Mesenchymal stem cell (in vitro differentiated cells and primary cell): ENCODE measurements around the gene FCSK.
"Not testable (repeated sequence)": the region's sequence is repeated elsewhere in the genome, so short reads cannot be mapped to it uniquely, and the experiment has no call there.

Source experiments
- DNase-seq: peaks from one replicate; pipeline ENCODE4 v3.0.0-alpha.2; 2013
- H2AFZ ChIP-seq: one replicate; pipeline ENCODE4 v1.6.1; 2013; ENCODE audit warnings: low read depth, mild to moderate bottlenecking, control low read depth, inconsistent platforms, low read length, moderate library complexity
- H2AK5ac ChIP-seq: 2 replicates; pipeline ENCODE4 v1.6.1; 2013; ENCODE audit warnings: low read length, moderate library complexity, mild to moderate bottlenecking, inconsistent platforms; ENCODE audit not compliant: severe bottlenecking
- H2BK120ac ChIP-seq: one replicate; pipeline ENCODE4 v1.6.1; 2013; ENCODE audit warnings: low read depth, mild to moderate bottlenecking, inconsistent platforms, low read length, moderate library complexity
- H2BK12ac ChIP-seq, 2 experiments: one replicate each; pipeline ENCODE4 v1.6.1; 2013; ENCODE audit warnings: inconsistent platforms in 2 of 2, low read length in 2 of 2, mild to moderate bottlenecking in 2 of 2, moderate library complexity in 2 of 2, control low read depth in 1 of 2
- H2BK15ac ChIP-seq: one replicate; pipeline ENCODE4 v1.6.1; 2013; ENCODE audit warnings: mild to moderate bottlenecking, low read depth, inconsistent platforms; ENCODE audit not compliant: poor library complexity, severe bottlenecking
- H2BK5ac ChIP-seq: 2 replicates; pipeline ENCODE4 v1.6.1; 2013; ENCODE audit warnings: low read depth, mild to moderate bottlenecking, low read length, control low read depth, inconsistent platforms; ENCODE audit not compliant: poor library complexity, severe bottlenecking
- H3K14ac ChIP-seq, 2 experiments: one replicate each; pipeline ENCODE4 v1.6.1; 2013; ENCODE audit warnings: inconsistent platforms in 2 of 2, low read length in 2 of 2, control low read depth in 1 of 2, mild to moderate bottlenecking in 1 of 2, moderate library complexity in 1 of 2
- H3K18ac ChIP-seq, 2 experiments: one replicate each; pipeline ENCODE4 v1.6.1; 2013; ENCODE audit warnings: inconsistent platforms in 2 of 2, low read length in 2 of 2, control low read depth in 1 of 2, low read depth in 1 of 2, mild to moderate bottlenecking in 1 of 2
- H3K23ac ChIP-seq, 2 experiments: one replicate each; pipeline ENCODE4 v1.6.1; 2013; ENCODE audit warnings: inconsistent platforms in 2 of 2, low read length in 2 of 2, mild to moderate bottlenecking in 2 of 2, moderate library complexity in 2 of 2, control low read depth in 1 of 2
- H3K27ac ChIP-seq: 2 replicates; pipeline ENCODE4 v1.5.1; 2013; ENCODE audit warnings: mild to moderate bottlenecking, moderate library complexity, low read length, control low read depth, inconsistent platforms; ENCODE audit not compliant: poor library complexity, severe bottlenecking
- H3K27me3 ChIP-seq, 2 experiments: 2 replicates each; pipeline versions ENCODE4 v1.6.1 to v1.7.0; 2013; ENCODE audit warnings: low read length in 2 of 2, mild to moderate bottlenecking in 2 of 2, moderate library complexity in 2 of 2, control low read depth in 1 of 2, inconsistent platforms in 1 of 2; ENCODE audit not compliant: control insufficient read depth in 1 of 2, insufficient read depth in 1 of 2
- H3K36me3 ChIP-seq, 2 experiments: 2 replicates each; pipeline versions ENCODE4 v1.6.1 to v1.7.0; 2013; ENCODE audit warnings: low read length in 2 of 2, control low read depth in 1 of 2, inconsistent platforms in 1 of 2, low read depth in 1 of 2, mild to moderate bottlenecking in 1 of 2; ENCODE audit not compliant: insufficient read depth in 2 of 2, control insufficient read depth in 1 of 2
- H3K4ac ChIP-seq, 2 experiments: one replicate each; pipeline ENCODE4 v1.6.1; 2013; ENCODE audit warnings: inconsistent platforms in 2 of 2, low read length in 2 of 2, mild to moderate bottlenecking in 2 of 2, moderate library complexity in 2 of 2, control low read depth in 1 of 2, low read depth in 1 of 2
- H3K4me1 ChIP-seq: 2 replicates; pipeline ENCODE4 v1.6.1; 2013; ENCODE audit warnings: low read depth, low read length, control low read depth; ENCODE audit not compliant: control insufficient read depth, insufficient read depth
- H3K4me2 ChIP-seq: 2 replicates; pipeline ENCODE4 v1.6.1; 2013; ENCODE audit warnings: low read length, mild to moderate bottlenecking, inconsistent platforms; ENCODE audit not compliant: poor library complexity, severe bottlenecking
- H3K4me3 ChIP-seq, 2 experiments: 2 replicates each; pipeline versions ENCODE4 v1.5.1 to v1.7.0; 2013; ENCODE audit warnings: low read length in 2 of 2, mild to moderate bottlenecking in 2 of 2, control low read depth in 1 of 2, low read depth in 1 of 2; ENCODE audit not compliant: insufficient read depth in 1 of 2
- H3K79me1 ChIP-seq: replicated peaks from 2 replicates; pipeline ENCODE4 v1.6.1; 2013; ENCODE audit warnings: mild to moderate bottlenecking, control low read depth, low read length, inconsistent platforms; ENCODE audit not compliant: poor library complexity, severe bottlenecking
- H3K9ac ChIP-seq: 2 replicates; pipeline ENCODE4 v1.7.0; 2013; ENCODE audit warnings: mild to moderate bottlenecking, low read length, moderate library complexity
- H3K9me3 ChIP-seq: 2 replicates; pipeline ENCODE4 v1.7.0; 2013; ENCODE audit warnings: mild to moderate bottlenecking, low read length; ENCODE audit not compliant: control insufficient read depth
- H4K8ac ChIP-seq: one replicate; pipeline ENCODE4 v1.6.1; 2013; ENCODE audit warnings: inconsistent platforms, mild to moderate bottlenecking, low read length, moderate library complexity
- H4K91ac ChIP-seq: one replicate; pipeline ENCODE4 v1.6.1; 2013; ENCODE audit warnings: mild to moderate bottlenecking, low read length, inconsistent platforms
- WGBS: methylation state at CpG from one replicate; pipeline ENCODE4 v1.1.7; 2013; ENCODE audit warnings: mixed read lengths; 5-methylcytosine and 5-hydroxymethylcytosine counted together

The FCSK gene

DNA sequence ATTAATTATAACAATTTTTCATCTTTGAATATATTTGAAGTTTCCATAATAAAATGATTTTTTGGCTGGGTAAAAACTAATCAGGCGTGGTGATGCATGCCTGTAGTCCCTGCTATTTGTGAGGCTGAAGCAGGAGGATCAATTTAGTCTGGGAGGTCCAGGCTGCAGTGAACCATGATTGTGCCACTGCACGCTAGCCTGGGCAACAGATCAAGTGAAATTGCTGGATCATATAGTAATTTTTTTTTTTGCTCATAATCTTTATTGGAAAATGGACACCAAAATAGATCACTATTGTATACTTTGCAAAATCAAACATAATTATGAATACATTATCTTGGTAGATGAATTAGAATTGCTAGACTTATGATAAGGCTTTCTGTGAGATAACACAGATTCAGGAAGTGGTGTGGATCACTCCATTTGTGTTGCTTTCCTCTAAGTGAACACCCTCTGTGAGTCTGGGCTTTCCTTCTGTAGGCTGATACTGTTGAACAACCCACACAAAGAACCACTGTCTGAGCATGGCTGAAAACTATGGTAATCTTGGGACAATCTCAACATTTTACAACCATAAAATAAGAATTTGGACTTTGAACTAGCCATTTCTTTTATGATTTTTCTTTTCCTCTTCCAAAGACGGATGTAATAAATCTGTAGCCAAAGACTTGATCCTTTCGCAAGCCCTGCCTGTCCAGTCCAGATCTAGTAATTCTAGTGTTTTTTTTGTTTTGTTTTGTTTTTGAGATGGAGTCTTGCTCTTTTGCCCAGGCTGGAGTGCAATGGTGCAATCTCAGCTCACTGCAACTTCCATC lies 9.9 kb upstream of the FCSK start:
- Histone ChIP-seq H3K4me2 (no peak overlapping the region), H3K79me1 (no peaks in the 10 kb centered on the region), H2BK120ac (no peak overlapping the region), H3K23ac (no peak overlapping the region), H3K14ac (no peak overlapping the region), H2BK12ac (no peak overlapping the region), H2BK15ac (no peak overlapping the region), H3K27me3 (no peaks in the 10 kb centered on the region), H3K9ac (no peak overlapping the region), H3K9me3 (no peaks in the 10 kb centered on the region), H3K27ac (no peak overlapping the region), H3K4me1 (peaks cover 6% of the 10 kb centered on the region), H3K4me3 (no peak overlapping the region), H2AFZ (no peak overlapping the region), H4K8ac (no peak overlapping the region), H3K36me3 (no peaks in the 10 kb centered on the region), H4K91ac (no peak overlapping the region), H2BK5ac (no peak overlapping the region), H2AK5ac (no peak overlapping the region), H3K18ac (peak overlapping the region in 1 of 2 experiments; percentile 43), H3K4ac (no peak overlapping the region)
- DNase-seq = no peak
- 93% methylated on average over 2 of the region's 4 CpGs for WGBS

DNA sequence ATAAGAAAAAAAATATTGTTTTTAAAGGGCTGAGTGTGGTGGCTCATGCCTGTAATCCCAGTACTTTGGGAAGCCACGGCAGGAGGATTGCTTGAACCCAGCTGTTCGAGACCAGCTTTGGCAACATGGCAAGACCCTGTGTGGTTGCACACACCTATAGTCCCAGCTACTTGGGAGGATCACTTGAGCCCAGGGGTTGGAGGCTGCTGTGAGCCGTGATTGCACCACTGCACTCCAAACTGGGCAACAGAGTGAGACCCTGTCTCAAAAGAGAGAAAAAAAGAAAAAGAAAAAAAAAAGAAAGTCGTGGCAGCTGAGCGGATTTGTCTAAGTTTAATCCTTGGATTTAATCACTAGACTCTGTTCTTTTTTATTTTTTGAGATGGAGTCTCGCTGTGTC lies 6.3 kb upstream of the FCSK start:
- no peak for DNase-seq
- H3K4ac ChIP-seq = no peak overlapping the region
- H3K4me3 ChIP-seq = no peak overlapping the region
- H3K18ac ChIP-seq = no peak overlapping the region
- no peak overlapping the region for H4K91ac ChIP-seq
- no peak overlapping the region for H3K9ac ChIP-seq
- H3K23ac ChIP-seq = no peak overlapping the region
- H3K79me1 ChIP-seq = no peaks in the 10 kb centered on the region
- no peak overlapping the region for H4K8ac ChIP-seq
- no peak overlapping the region for H2BK5ac ChIP-seq
- no peak overlapping the region for H2BK120ac ChIP-seq
- no peaks in the 10 kb centered on the region for H3K9me3 ChIP-seq
- no peak overlapping the region for H2AK5ac ChIP-seq
- H2BK12ac ChIP-seq = no peak overlapping the region
- WGBS = 97% methylated on average over 6 of the region's 6 CpGs
- no peak overlapping the region for H3K14ac ChIP-seq
- no peaks in the 10 kb centered on the region for H3K27me3 ChIP-seq
- H3K4me2 ChIP-seq = no peak overlapping the region
- H2AFZ ChIP-seq = no peak overlapping the region
- H3K27ac ChIP-seq = no peak overlapping the region
- H3K4me1 ChIP-seq = no peaks in the 10 kb centered on the region
- no peaks in the 10 kb centered on the region for H3K36me3 ChIP-seq
- no peak overlapping the region for H2BK15ac ChIP-seq

DNA sequence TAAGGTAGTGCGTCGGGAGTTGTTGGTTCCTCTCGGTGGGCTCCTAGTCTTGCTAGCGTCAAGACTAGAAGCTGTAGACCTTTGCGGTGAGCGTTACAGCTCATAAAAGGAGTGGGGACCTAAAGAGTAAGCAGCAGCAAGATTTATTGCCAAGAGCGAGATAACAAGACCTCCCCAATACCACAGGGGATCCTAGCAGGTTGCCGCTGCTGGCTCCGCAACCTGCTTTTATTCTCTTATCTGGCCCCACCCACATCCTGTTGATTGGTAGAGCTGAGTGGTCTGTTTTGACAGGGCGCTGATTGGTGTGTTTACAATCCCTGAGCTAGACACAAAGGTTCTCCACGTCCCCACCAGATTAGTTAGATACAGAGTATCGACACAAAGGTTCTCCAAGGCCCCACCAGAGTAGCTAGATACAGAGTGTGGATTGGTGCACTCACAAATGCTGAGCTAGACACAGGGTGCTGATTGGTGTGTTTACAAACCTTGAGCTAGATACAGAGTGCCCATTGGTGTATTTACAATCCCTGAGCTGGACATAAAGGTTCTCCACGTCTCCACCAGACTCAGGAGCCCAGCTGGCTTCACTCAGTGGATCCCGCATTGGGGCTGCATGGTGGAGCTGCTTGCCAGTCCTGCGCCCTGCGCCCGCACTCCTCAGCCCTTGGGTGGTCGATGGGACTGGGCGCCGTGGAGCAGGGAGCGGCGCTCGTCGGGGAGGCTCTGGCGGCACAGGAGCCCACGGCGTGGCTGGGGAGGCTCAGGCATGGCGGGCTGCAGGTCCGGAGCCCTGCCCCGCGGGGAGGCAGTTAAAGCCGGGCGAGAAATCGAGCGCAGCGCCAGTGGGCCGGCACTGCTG lies 4.0 kb upstream of the FCSK start:
- DNase-seq, H3K4me1 ChIP-seq, H3K4me2 ChIP-seq: not testable (repeated sequence)

DNA sequence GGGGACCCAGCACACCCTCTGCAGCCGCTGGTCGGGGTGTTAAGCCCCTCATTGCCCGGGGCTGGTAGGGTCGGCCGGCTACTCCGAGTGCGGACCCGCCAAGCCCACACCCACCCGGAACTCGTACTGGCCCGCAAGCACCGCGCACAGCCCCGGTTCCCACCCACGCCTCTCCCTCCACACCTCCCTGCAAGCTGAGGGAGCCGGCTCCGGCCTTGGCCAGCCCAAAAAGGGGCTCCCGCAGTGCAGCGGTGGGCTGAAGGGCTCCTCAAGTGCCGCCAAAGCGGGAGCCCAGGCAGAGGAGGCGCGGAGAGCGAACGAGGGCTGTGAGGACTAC lies 3.4 kb upstream of the FCSK start:
- not testable (repeated sequence) for H3K23ac ChIP-seq, H2AFZ ChIP-seq, H3K4ac ChIP-seq

More for the DNA sequence above, 4.0 kb upstream of the FCSK start:
- not testable (repeated sequence) for H4K91ac ChIP-seq, H3K23ac ChIP-seq, H3K27me3 ChIP-seq, H3K4ac ChIP-seq, H3K79me1 ChIP-seq, H2BK15ac ChIP-seq, H4K8ac ChIP-seq, H3K9ac ChIP-seq, H3K9me3 ChIP-seq, H2AK5ac ChIP-seq, H2BK120ac ChIP-seq, H3K18ac ChIP-seq, H2BK5ac ChIP-seq, H3K27ac ChIP-seq, H3K36me3 ChIP-seq, H2AFZ ChIP-seq, H2BK12ac ChIP-seq
- 97% methylated on average over 33 of the region's 37 CpGs for WGBS
- Histone ChIP-seq H3K14ac (peak overlapping the region in 1 of 2 experiments; percentile 20), H3K4me3 (peak overlapping the region in 1 of 2 experiments; percentile 55)

More for the DNA sequence above, 3.4 kb upstream of the FCSK start:
- not testable (repeated sequence) for H4K8ac ChIP-seq, DNase-seq, H2BK120ac ChIP-seq, H3K14ac ChIP-seq, H4K91ac ChIP-seq, H3K27ac ChIP-seq, H3K4me2 ChIP-seq, H3K9me3 ChIP-seq, H2BK12ac ChIP-seq, H2BK5ac ChIP-seq, H3K9ac ChIP-seq, H2BK15ac ChIP-seq, H3K18ac ChIP-seq, H3K36me3 ChIP-seq, H3K4me1 ChIP-seq, H3K27me3 ChIP-seq, H2AK5ac ChIP-seq
- WGBS = 99% methylated on average over 20 of the region's 25 CpGs
- Histone ChIP-seq H3K4me3 (peak overlapping the region in 1 of 2 experiments; percentile 55), H3K79me1 (peaks cover 10% of the 10 kb centered on the region)
